HepG2 (cell line): ENCODE measurements around the gene CBX5. TPM values are rescaled to one million over a fixed set of nuclear protein-coding genes. Genes with fewer than 3 reads are reported as not detected.

Source experiments
- ATAD3A ChIP-seq: sonication (generic); formaldehyde crosslinking; IDR thresholded peaks from 2 replicates; pipeline ENCODE4 v1.4.0; 2020; ENCODE audit warnings: missing genetic modification reagents
- ATF1 ChIP-seq: IDR thresholded peaks from 2 replicates; pipeline ENCODE4 v1.6.1; 2016; ENCODE audit warnings: mild to moderate bottlenecking, control low read depth
- CHD2 ChIP-seq: IDR thresholded peaks from 2 replicates; pipeline ENCODE4 v1.6.1; 2011; ENCODE audit warnings: low read depth, low read length, improper control_type of control experiment
- GFI1 ChIP-seq: sonication (generic); formaldehyde crosslinking; IDR thresholded peaks from 2 replicates; pipeline ENCODE4 v1.5.0; 2020; ENCODE audit warnings: missing genetic modification reagents, mild to moderate bottlenecking, borderline replicate concordance
- HDAC2 ChIP-seq: sonication (generic); formaldehyde crosslinking; IDR thresholded peaks from 2 replicates; pipeline ENCODE4 v1.4.0; 2020; ENCODE audit warnings: missing genetic modification reagents
- HMGA1 ChIP-seq: sonication (generic); formaldehyde crosslinking; conservative IDR thresholded peaks from 2 replicates; pipeline ENCODE4 v1.4.0; 2020; ENCODE audit warnings: missing genetic modification reagents
- KLF12 ChIP-seq: sonication (generic); formaldehyde crosslinking; IDR thresholded peaks from 2 replicates; pipeline ENCODE4 v1.4.0; 2020; ENCODE audit warnings: missing genetic modification reagents, borderline replicate concordance
- NFRKB ChIP-seq: fragments of 450-650 bp; IDR thresholded peaks from 2 replicates; pipeline ENCODE4 v1.6.1; 2017
- ONECUT2 ChIP-seq: sonication (generic); formaldehyde crosslinking; IDR thresholded peaks from 2 replicates; pipeline ENCODE4 v1.4.0; 2020; ENCODE audit warnings: missing genetic modification reagents
- PAWR ChIP-seq: sonication (generic); formaldehyde crosslinking; IDR thresholded peaks from 2 replicates; pipeline ENCODE4 v1.4.0; 2020; ENCODE audit warnings: missing genetic modification reagents, mild to moderate bottlenecking, borderline replicate concordance
- SMAD9 ChIP-seq: sonication (generic); formaldehyde crosslinking; IDR thresholded peaks from 2 replicates; pipeline ENCODE4 v1.5.1; 2020; ENCODE audit warnings: mild to moderate bottlenecking, missing genetic modification reagents
- SMARCC2 ChIP-seq: fragments of 450-650 bp; IDR thresholded peaks from 2 replicates; pipeline ENCODE4 v1.6.1; 2017; ENCODE audit warnings: antibody characterized with exemption, mild to moderate bottlenecking
- SRF ChIP-seq: IDR thresholded peaks from 2 replicates; pipeline ENCODE4 v1.6.1; 2011; ENCODE audit warnings: mild to moderate bottlenecking, low read depth, low read length, moderate library complexity
- SRSF1 ChIP-seq: fragments of 200-400 bp; formaldehyde crosslinking; optimal IDR thresholded peaks from 2 replicates; pipeline ENCODE3; 2017; ENCODE audit warnings: mild to moderate bottlenecking, low read depth, low read length, moderate library complexity
- THAP11 ChIP-seq: IDR thresholded peaks from 2 replicates; pipeline ENCODE4 v1.6.1; 2016; ENCODE audit warnings: missing biosample characterization, missing genetic modification reagents
- ZFP90 ChIP-seq: sonication (generic); formaldehyde crosslinking; IDR thresholded peaks from 2 replicates; pipeline ENCODE4 v1.8.0; 2022; ENCODE audit warnings: missing genetic modification reagents, mild to moderate bottlenecking, inconsistent platforms, borderline replicate concordance
- ZNF138 ChIP-seq: sonication (generic); formaldehyde crosslinking; IDR thresholded peaks from 2 replicates; pipeline ENCODE4 v1.5.0; 2020; ENCODE audit warnings: mild to moderate bottlenecking, low read depth, missing genetic modification reagents
- ZNF251 ChIP-seq: sonication (generic); formaldehyde crosslinking; IDR thresholded peaks from 2 replicates; pipeline ENCODE4 v1.9.0; 2021; ENCODE audit warnings: mild to moderate bottlenecking, missing genetic modification reagents
- ZNF564 ChIP-seq: sonication (generic); formaldehyde crosslinking; IDR thresholded peaks from 2 replicates; pipeline ENCODE4 v1.8.1; 2023; ENCODE audit warnings: mild to moderate bottlenecking, missing genetic modification reagents
- ZNF572 ChIP-seq: sonication (generic); formaldehyde crosslinking; IDR thresholded peaks from 2 replicates; pipeline ENCODE4 v1.5.1; 2020; ENCODE audit warnings: mild to moderate bottlenecking, missing genetic modification reagents
- ZNF660 ChIP-seq: sonication (generic); formaldehyde crosslinking; IDR thresholded peaks from 2 replicates; pipeline ENCODE4 v1.5.1; 2020; ENCODE audit warnings: mild to moderate bottlenecking, low read depth, missing genetic modification reagents, borderline replicate concordance
- ZNF773 ChIP-seq: sonication (generic); formaldehyde crosslinking; IDR thresholded peaks from 2 replicates; pipeline ENCODE4 v1.4.0; 2020; ENCODE audit warnings: missing genetic modification reagents, borderline replicate concordance
- polyA plus RNA-seq, 8 experiments: library from polyadenylated mRNA; depleted of rRNA in 3 of 8; stranded (reverse) in 7 of 8; unstranded in 1 of 8; fragments of >200 nt; fragmentation: Illumina TruSeq in 4 of 8; extraction: Trizol in 4 of 8; gene quantifications; 2 replicates each; pipeline versions ENCODE4 v1.2.1 to v1.2.3, GENCODE V29; 2011 to 2016; ENCODE audit warnings: low read depth in 4 of 8, missing spikeins in 1 of 8, mixed read lengths in 1 of 8; ENCODE audit not compliant: insufficient read depth in 1 of 8
- total RNA-seq, 5 experiments: library from RNA; depleted of rRNA; stranded (reverse); fragments of >200 nt; fragmentation: Illumina TruSeq; extraction: Trizol; gene quantifications; 2 replicates each; pipeline ENCODE4 v1.2.3, GENCODE V29; 2016; ENCODE audit warnings: low read depth in 1 of 5
- TF ChIP-seq, protein P1 (sequence below): sonication (generic); formaldehyde crosslinking; IDR thresholded peaks from 2 replicates; pipeline ENCODE4 v1.4.0; 2020; ENCODE audit warnings: missing genetic modification reagents
- TF ChIP-seq, protein P2 (sequence below): sonication (generic); formaldehyde crosslinking; IDR thresholded peaks from 2 replicates; pipeline ENCODE4 v1.5.0; 2020; ENCODE audit warnings: missing genetic modification reagents, mild to moderate bottlenecking, borderline replicate concordance

Gene CBX5
- total and polyA plus RNA-seq, 2 of the 13 experiments (the other 11 are each of a cell fraction or from before 2014, with no cell fraction given) = 16.0 to 22.2 TPM

DNA sequence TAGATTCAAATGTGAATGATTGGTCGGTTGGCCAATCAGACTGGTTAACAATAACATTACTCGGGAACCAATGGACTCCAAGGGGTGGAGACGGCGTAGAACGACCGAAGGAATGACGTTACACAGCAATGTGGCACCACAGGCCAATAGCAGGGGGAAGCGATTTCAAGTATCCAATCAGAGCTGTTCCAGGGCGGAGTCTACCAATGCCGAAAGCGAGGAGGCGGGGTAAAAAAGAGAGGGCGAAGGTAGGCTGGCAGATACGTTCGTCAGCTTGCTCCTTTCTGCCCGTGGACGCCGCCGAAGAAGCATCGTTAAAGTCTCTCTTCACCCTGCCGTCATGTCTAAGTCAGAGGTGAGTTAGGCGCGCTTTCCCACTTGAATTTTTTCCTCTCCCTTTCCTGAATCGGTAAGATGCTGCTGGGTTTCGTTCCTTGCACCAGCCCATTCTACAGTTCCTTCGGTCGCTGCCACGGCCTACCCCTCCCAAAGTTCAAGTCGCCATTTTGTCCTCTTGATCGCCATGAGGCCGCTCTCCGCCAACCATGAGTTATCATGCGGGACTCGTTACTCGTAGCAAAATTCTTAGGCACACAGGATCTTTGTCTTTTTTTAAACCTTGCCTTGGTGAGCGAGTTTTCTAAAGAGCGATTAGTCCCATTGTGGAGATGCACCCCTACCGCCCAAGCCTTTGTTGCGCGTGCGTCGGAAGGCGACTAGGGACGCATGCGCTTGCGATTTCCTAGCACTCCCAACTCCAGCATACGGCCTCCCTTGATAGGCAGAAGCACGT, 742 bp upstream of the CBX5 start, which contains the start of gene HNRNPA1 (continued):
- no peak for TF ChIP-seq PAWR
- TF ChIP-seq NFRKB = peak; percentile 87
- TF ChIP-seq HDAC2 (CRISPR knock-in tag) = 0 out of 2 replicates have a peak, but pooled peaks have one; percentile 14
- peak; percentile 92 for TF ChIP-seq SRSF1
- TF ChIP-seq KLF12 = 0 out of 2 replicates have a peak, but pooled peaks have one; percentile 22
- TF ChIP-seq SRF = no peak
- TF ChIP-seq, protein P1, sequence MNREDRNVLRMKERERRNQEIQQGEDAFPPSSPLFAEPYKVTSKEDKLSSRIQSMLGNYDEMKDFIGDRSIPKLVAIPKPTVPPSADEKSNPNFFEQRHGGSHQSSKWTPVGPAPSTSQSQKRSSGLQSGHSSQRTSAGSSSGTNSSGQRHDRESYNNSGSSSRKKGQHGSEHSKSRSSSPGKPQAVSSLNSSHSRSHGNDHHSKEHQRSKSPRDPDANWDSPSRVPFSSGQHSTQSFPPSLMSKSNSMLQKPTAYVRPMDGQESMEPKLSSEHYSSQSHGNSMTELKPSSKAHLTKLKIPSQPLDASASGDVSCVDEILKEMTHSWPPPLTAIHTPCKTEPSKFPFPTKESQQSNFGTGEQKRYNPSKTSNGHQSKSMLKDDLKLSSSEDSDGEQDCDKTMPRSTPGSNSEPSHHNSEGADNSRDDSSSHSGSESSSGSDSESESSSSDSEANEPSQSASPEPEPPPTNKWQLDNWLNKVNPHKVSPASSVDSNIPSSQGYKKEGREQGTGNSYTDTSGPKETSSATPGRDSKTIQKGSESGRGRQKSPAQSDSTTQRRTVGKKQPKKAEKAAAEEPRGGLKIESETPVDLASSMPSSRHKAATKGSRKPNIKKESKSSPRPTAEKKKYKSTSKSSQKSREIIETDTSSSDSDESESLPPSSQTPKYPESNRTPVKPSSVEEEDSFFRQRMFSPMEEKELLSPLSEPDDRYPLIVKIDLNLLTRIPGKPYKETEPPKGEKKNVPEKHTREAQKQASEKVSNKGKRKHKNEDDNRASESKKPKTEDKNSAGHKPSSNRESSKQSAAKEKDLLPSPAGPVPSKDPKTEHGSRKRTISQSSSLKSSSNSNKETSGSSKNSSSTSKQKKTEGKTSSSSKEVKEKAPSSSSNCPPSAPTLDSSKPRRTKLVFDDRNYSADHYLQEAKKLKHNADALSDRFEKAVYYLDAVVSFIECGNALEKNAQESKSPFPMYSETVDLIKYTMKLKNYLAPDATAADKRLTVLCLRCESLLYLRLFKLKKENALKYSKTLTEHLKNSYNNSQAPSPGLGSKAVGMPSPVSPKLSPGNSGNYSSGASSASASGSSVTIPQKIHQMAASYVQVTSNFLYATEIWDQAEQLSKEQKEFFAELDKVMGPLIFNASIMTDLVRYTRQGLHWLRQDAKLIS (CRISPR knock-in tag) = peak; percentile 55; the same call in 1 of the 2 replicates
- TF ChIP-seq ZNF660 (CRISPR knock-in tag) = no peak
- TF ChIP-seq ZFP90 (CRISPR knock-in tag) = peak; percentile 75
- peak; percentile 81; the same call in 1 of the 2 replicates for TF ChIP-seq ZNF251
- peak; percentile 76 for TF ChIP-seq ZNF564
- TF ChIP-seq THAP11 = peak; percentile 50
- TF ChIP-seq ATF1 (CRISPR knock-in tag) = peak; percentile 93
- TF ChIP-seq HMGA1 (CRISPR knock-in tag) = no peak
- TF ChIP-seq GFI1 (CRISPR knock-in tag) = peak; percentile 43; the same call in 1 of the 2 replicates
- peak; percentile 92; the same call in 1 of the 2 replicates for TF ChIP-seq ZNF138
- peak; percentile 55; the same call in 1 of the 2 replicates for TF ChIP-seq ZNF572 (CRISPR knock-in tag)
- TF ChIP-seq SMAD9 (CRISPR knock-in tag) = 0 out of 2 replicates have a peak, but pooled peaks have one; percentile 36
- TF ChIP-seq CHD2 = peak; percentile 48; the same call in 1 of the 2 replicates
- TF ChIP-seq, protein P2, sequence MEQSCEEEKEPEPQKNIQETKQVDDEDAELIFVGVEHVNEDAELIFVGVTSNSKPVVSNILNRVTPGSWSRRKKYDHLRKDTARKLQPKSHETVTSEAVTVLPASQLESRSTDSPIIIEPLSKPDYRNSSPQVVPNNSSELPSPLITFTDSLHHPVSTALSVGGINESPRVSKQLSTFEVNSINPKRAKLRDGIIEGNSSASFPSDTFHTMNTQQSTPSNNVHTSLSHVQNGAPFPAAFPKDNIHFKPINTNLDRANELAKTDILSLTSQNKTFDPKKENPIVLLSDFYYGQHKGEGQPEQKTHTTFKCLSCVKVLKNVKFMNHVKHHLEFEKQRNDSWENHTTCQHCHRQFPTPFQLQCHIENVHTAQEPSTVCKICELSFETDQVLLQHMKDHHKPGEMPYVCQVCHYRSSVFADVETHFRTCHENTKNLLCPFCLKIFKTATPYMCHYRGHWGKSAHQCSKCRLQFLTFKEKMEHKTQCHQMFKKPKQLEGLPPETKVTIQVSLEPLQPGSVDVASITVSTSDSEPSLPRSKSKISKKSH = peak; percentile 86; the same call in 1 of the 2 replicates
- peak; percentile 50; the same call in 1 of the 2 replicates for TF ChIP-seq ATAD3A (CRISPR knock-in tag)
- no peak for TF ChIP-seq SMARCC2
- TF ChIP-seq ONECUT2 = peak; percentile 21; the same call in 1 of the 2 replicates
- TF ChIP-seq ZNF773 (CRISPR knock-in tag) = no peak
